Measurements from ENCODE around the gene ERFL. TPM values are rescaled to one million over a fixed set of nuclear protein-coding genes. Genes with fewer than 3 reads are reported as not detected.

The ERFL gene
- total RNA-seq, 1 donor from 2014 or later = not detected

DNA sequence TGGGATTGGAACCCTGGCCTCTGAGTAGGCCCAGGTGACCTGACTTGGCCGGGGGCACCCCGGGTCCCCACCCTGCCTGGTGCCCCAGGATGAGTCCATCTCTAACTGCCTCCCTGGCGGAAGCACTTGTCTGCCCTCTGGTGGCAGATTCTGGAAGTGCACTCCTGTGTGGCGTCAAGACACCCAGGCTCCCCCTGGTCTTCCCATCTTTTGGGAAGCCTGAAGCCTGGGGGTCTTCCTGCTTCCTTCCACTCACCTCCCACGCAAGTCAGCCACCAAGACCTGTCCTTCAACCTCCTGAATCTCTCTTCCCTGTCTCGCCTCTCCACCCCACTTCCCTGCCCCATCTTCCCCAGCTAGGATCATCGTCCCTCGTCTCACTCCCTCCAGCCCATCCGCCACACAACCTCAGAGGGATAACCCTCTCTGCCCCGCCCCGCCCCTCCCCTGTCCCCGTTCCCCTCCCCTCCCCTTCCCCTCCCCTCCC lies 23.5 kb upstream of the ERFL start:
- Histone ChIP-seq H3K36me3 (ENCODE audit: control insufficient read depth, insufficient read depth, low read length) (no peaks in the 10 kb centered on the region), H3K4me3 (ENCODE audit: low read depth, low read length) (no peak overlapping the region), H3K27me3 (ENCODE audit: control insufficient read depth, insufficient read depth, low read length) (no peaks in the 10 kb centered on the region)
- TF ChIP-seq, protein P1, sequence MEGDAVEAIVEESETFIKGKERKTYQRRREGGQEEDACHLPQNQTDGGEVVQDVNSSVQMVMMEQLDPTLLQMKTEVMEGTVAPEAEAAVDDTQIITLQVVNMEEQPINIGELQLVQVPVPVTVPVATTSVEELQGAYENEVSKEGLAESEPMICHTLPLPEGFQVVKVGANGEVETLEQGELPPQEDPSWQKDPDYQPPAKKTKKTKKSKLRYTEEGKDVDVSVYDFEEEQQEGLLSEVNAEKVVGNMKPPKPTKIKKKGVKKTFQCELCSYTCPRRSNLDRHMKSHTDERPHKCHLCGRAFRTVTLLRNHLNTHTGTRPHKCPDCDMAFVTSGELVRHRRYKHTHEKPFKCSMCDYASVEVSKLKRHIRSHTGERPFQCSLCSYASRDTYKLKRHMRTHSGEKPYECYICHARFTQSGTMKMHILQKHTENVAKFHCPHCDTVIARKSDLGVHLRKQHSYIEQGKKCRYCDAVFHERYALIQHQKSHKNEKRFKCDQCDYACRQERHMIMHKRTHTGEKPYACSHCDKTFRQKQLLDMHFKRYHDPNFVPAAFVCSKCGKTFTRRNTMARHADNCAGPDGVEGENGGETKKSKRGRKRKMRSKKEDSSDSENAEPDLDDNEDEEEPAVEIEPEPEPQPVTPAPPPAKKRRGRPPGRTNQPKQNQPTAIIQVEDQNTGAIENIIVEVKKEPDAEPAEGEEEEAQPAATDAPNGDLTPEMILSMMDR (IDR thresholded peaks at IDR 0.05; ENCODE audit: insufficient read depth, low read length, poor library complexity, severe bottlenecking) = peak; percentile 98
- DNase-seq (ENCODE audit: low read depth) = no peak

DNA sequence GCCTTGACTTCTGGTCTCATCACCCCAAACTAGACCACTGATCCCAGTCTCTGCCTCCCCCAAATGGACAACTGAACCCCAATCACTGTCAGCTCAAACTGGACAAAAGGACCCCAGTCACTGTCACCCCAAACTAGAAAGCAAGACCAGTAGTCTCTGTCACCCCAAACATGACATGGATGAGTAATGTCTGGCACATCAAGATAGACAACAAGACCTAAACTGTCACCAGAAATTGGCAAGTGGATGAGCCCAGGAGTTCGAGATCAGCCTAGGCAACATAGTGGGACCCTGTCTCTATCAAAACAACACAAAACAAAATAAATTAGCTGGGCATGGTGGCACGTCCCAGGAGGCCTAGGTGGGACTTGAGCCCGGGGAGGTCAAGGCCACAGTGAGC lies 18.8 kb upstream of the ERFL start:
- Histone ChIP-seq H3K36me3 (ENCODE audit: control insufficient read depth, insufficient read depth, low read length) (no peaks in the 10 kb centered on the region), H3K4me3 (ENCODE audit: low read depth, low read length) (no peak overlapping the region), H3K27me3 (ENCODE audit: control insufficient read depth, insufficient read depth, low read length) (no peaks in the 10 kb centered on the region)
- DNase-seq (ENCODE audit: low read depth) = no peak
- TF ChIP-seq, protein P1 (IDR thresholded peaks at IDR 0.05; ENCODE audit: insufficient read depth, low read length, poor library complexity, severe bottlenecking) = no peak

DNA sequence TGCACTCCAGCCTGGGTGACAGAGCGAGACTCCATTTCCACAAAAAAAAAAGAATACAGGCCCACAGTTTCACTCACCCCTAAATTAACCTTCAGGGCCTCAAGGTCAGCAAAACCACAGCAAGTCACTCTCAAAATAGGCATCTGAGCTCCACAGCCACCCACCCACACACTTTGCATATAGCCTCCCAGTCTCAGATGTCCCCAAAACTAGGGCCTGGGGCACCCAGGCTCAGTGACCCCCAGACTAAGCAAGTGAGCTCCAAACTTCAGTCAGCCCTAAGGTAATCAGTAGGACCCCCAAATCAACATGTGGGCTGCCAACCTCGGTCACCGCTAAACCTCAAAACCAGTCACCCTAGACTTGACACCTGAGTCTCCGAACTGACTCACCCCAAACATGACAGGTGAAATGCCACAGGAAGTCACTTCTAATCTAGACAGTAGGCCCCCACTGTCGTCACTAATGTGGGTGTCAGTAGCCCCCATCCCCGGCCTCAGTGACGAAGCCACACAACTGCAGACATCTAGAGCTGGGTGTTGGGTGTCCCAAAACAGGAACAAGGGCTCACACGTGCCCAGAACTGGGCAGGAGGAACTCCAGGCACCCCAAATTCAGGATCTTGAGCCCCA lies 17.0 kb upstream of the ERFL start:
- peaks cover 2% of the 10 kb centered on the region for H3K27me3 ChIP-seq (ENCODE audit: control insufficient read depth, insufficient read depth, low read length)
- no peak for DNase-seq (ENCODE audit: low read depth)
- H3K36me3 ChIP-seq (ENCODE audit: control insufficient read depth, insufficient read depth, low read length) = no peaks in the 10 kb centered on the region
- TF ChIP-seq, protein P1 (IDR thresholded peaks at IDR 0.05; ENCODE audit: insufficient read depth, low read length, poor library complexity, severe bottlenecking) = no peak
- H3K4me3 ChIP-seq (ENCODE audit: low read depth, low read length) = no peak overlapping the region

DNA sequence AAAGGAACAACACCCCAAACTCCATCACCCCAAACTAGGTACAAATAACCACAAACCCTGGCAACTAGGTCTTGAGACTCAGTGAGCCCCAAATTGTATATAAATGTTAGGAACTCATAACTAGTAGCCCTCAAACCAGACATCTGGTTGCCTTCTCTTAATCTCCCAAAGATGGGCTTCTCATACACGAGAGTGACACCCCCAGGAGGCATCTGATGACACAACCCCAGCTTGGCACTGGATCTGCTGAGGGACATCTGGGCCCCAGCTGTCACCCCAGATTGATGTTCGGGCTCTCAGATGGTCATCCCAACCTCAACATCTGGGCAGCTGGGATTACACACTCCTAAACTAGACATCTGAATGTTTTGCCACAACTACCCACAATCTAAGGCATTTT lies 16.1 kb upstream of the ERFL start:
- Histone ChIP-seq H3K4me3 (ENCODE audit: low read depth, low read length) (no peak overlapping the region), H3K36me3 (ENCODE audit: control insufficient read depth, insufficient read depth, low read length) (no peaks in the 10 kb centered on the region), H3K27me3 (ENCODE audit: control insufficient read depth, insufficient read depth, low read length) (peaks cover 6% of the 10 kb centered on the region)
- TF ChIP-seq, protein P1 (IDR thresholded peaks at IDR 0.05; ENCODE audit: insufficient read depth, low read length, poor library complexity, severe bottlenecking) = no peak
- DNase-seq (ENCODE audit: low read depth) = no peak

DNA sequence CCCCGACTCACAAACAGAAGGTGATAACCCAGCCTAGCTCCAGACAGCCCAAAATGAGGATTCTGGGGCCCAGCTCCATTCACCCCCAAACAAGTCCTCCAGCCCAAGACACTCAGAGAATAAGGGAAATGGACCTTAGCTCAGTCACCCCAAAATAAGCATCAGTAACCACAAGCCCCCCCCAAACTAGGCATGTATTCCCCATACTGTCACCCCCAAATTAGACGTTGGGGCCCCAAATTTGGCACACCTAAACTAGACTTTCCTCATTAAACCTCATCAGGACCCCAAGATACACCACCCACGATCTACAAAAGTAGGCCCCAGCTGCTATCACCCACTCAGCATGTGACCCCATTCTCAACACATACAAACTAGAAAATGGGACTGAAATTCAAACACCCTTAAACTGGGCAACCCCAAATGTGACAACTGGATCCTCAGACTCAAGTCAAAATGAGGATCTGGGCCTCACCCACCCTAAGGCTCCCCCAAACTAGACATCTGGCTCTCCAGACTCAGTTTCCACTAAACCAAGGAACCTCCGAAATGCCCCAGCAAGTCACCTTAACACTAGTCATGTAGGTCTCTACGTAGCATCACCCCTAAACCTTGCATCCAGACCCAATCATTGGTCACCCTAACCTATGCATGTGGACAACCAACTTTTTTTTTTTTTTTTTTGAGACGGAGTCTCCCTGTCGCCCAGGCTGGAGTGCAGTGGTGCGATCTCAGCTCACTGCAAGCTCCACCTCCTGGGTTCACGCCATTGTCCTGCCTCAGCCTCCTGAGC lies 13.4 kb upstream of the ERFL start:
- peaks cover 12% of the 10 kb centered on the region for H3K27me3 ChIP-seq (ENCODE audit: control insufficient read depth, insufficient read depth, low read length)
- no peaks in the 10 kb centered on the region for H3K36me3 ChIP-seq (ENCODE audit: control insufficient read depth, insufficient read depth, low read length)
- no peak overlapping the region for H3K4me3 ChIP-seq (ENCODE audit: low read depth, low read length)
- TF ChIP-seq, protein P1 (IDR thresholded peaks at IDR 0.05; ENCODE audit: insufficient read depth, low read length, poor library complexity, severe bottlenecking) = no peak
- no peak for DNase-seq (ENCODE audit: low read depth)
